DMS153 treated with DMSO at 0.1 percent for 48 hours (cell line): ENCODE measurements around the gene CENPF.
"Not testable (repeated sequence)": the region's sequence is repeated elsewhere in the genome, so short reads cannot be mapped to it uniquely, and the experiment has no call there.

Experiments used
- DNase-seq: peaks from one replicate; lab custom pipeline; 2025; ENCODE audit not compliant: unreplicated experiment; lab: John Stamatoyannopoulos, UW

The CENPF gene

GRCh38 chr1:214650664-214651063 is 47.7 kb downstream of the CENPF start:
- no peak for DNase-seq

- no peak for DNase-seq
These were observed 54.3 kb downstream of the CENPF start for GRCh38 chr1:214657299-214657698.

DNA sequence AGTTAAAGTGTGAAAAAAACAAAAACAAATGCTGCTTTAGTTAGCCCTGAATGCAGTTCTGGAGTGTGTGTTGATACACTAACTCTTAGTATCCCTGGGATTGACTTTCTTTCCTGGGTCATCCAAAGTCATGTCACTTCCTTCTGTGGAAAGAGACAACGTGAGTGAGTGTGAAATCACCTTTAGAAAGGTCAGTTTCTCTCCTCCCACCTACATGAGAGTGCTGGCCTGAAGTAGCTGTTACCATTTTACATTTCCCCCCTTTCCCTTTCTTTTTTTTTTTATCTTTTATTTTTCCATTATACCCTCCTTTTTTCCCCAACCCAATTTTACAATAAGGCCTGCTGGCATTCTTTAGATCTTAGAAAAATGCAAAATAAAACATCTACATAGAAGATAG is 55.2 kb downstream of the CENPF start:
- DNase-seq: no peak

DNA sequence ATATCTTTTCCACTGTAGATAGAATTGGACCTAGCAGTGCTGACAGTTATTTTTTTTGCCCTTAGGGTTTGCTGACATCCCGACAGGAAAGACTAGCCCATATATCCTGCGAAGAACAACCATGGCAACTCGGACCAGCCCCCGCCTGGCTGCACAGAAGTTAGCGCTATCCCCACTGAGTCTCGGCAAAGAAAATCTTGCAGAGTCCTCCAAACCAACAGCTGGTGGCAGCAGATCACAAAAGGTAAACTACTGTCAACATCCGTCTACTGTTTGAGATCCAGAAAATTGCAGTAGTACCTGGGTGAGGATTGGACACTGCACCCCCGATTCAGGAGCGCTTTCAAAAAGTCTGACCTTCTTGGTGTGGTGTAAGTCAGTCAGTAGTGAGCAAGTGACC is 55.8 kb downstream of the CENPF start:
- DNase-seq: no peak

GRCh38 chr1:214660190-214660589 is 57.2 kb downstream of the CENPF start:
- no peak for DNase-seq

GRCh38 chr1:214660900-214661299 is 57.9 kb downstream of the CENPF start:
- no peak for DNase-seq

DNA sequence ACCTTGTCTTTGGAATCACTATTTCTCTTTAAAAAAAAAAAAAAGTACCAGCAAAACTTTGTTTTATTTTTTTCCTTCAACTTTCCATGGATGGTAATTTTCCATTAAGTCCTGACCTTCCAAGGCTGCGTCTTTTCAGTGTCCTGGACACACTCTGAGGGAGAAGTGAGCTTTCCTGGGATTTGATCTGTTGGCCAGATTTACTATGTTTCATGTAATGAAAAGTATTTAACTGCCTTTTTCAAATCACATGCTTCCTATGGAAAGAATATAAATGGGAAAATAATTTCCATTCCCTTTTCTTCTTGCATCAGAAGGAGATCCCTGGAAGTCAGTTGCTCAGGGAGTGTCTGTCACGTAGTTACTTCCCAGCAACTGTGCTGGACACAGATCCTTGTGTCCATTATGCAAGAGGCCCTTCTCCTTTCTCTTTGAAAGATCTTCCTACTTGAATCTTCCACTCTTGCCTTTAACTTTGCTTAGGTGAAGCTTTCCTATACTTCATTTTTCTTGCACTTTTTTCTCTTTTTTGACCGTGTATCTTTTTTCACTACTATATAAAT is 59.3 kb downstream of the CENPF start:
- DNase-seq: no peak

- DNase-seq: no peak
These were observed 61.8 kb downstream of the CENPF start for GRCh38 chr1:214664651-214665433.

DNA sequence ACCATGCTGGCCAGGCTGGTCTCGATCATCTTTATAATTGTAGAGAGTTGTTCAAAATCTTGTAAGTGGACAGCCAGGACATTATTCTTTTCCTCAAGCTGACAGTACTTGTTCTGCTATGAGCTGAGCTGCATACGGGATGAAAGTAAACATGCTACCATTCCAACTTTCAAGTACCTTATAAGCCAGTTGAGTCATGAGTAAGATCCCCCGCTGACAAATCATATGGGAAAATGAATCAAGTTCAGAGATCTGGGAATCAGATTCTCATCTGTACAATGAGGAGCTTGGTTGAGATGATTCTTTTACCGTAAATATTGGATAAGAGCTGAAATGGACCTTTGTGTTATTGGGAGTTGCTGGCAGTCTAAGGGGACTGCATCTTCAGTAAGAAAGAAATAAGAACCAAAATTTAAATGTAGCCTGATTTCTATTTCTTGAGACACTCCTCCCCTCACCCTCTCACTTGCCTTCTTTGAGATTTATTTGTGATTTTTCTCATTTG is 62.7 kb downstream of the CENPF start:
- DNase-seq: no peak

GRCh38 chr1:214666674-214667073 is 63.7 kb downstream of the CENPF start:
- no peak for DNase-seq

DNA sequence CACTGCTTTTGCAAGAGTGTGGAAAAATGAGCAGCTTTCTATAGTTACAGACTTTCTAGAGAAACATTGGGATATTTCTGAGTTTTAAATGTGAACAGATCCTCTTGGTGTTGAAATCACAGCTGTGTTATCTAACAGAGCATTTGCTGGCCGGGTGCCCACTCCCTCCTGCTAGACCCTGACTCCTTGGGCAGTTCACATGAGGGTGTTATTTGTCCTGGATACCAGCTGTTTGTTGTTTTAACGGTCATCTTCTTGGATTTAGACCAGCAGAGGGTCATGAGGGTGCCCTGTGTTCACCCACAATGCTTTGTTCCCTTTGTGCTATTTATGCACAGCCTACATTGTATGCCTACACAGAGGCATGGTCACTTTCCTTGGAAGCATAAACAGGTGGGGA is 67.1 kb downstream of the CENPF start:
- DNase-seq: no peak

DNA sequence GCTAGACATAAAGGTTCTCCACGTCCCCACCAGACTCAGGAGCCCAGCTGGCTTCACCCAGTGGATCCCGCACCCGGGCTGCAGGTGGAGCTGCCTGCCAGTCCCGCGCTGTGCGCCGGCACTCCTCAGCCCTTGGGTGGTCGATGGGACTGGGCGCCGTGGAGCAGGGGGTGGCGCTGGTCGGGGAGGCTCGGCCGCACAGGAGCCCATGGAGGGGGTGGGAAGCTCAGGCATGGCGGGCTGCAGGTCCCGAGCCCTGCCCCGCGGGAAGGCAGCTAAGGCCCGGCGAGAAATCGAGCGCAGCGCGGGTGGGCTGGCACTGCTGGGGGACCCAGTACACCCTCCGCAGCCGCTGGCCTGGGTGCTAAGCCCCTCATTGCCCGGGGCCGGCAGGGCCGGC is 70.0 kb downstream of the CENPF start:
- not testable (repeated sequence) for DNase-seq

DNA sequence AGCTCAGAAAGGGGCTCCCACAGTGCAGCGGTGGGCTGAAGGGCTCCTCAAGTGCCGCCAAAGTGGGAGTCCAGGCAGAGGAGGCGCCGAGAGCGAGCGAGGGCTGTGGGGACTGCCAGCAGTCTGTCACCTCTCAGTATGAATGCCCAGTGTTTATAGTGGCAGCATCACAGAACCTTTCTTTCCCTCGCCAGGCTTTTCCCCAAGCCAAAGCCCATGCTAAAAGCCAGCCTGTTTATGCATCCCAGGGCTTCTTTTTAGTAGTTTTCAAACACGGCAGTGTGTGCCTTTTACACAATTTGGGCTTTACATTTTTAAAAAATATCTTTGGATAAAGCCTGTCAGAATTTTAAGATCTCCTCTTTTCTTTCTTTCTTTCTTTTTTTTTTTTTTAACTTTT is 70.6 kb downstream of the CENPF start:
- no peak for DNase-seq

GRCh38 chr1:214675524-214675923 is 72.5 kb downstream of the CENPF start:
- DNase-seq: not testable (repeated sequence)

GRCh38 chr1:214676747-214677146 is 73.8 kb downstream of the CENPF start:
- DNase-seq: no peak

DNA sequence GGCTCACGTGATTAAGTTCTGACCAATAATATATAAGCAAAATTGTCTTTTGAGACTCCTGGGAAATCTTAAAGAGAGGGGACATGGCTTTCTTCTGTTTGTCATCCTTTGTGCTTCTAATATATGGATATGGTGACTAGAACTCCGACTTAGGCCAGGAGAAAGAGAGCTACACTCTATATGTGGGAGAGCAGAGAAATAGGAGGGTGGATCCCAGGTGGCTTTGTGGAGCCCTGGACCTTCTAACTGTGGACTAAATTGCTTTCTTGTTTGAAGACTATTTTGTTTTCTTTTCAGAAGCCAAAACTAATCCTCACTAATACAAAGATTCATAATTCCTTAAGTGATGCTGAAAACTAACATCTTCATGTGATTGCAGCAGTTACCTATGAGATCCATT is 75.0 kb downstream of the CENPF start:
- no peak for DNase-seq

DNA sequence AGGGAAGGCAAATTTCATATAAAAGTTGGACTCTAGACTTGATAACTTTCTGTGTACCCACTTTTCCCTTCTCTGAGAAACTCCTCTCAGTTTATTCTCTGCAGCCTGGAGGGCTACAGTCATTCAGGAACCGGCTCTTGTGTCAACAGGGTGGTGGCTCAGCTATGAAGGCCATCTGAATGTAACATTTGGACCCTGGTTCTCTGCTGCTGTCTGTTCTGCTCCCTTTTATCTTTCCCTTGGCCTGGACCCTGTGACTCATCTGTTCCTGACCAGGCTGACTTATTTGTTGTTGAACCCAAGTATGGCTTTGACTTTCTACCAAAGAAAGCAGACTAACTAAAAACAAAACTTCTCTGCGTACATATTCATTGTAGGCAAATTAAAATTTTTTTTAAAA is 75.4 kb downstream of the CENPF start:
- DNase-seq: no peak

DNA sequence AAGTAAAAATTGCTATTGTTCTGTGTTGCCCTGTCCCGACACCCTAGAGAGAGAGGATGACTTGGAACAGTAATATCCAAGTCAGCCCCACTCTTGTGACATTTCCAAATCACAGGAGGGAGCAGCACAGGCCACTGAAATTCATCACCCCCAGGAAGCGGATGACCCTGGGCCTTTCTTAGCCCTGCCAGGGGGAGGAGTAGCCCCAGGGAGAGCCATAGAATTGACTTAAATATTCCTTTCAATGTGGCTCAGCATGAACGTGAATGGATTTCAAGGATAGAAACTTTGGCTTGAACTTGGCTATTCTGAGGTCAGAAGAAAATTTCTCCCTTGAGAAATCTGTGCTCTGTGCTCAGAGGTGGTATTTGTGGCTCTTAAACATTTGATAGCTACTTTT is 80.6 kb downstream of the CENPF start:
- DNase-seq: no peak

- DNase-seq: no peak
These were observed 82.9 kb downstream of the CENPF start for GRCh38 chr1:214685906-214686305.

- no peak for DNase-seq
These were observed 83.5 kb downstream of the CENPF start for GRCh38 chr1:214686497-214686896.

DNA sequence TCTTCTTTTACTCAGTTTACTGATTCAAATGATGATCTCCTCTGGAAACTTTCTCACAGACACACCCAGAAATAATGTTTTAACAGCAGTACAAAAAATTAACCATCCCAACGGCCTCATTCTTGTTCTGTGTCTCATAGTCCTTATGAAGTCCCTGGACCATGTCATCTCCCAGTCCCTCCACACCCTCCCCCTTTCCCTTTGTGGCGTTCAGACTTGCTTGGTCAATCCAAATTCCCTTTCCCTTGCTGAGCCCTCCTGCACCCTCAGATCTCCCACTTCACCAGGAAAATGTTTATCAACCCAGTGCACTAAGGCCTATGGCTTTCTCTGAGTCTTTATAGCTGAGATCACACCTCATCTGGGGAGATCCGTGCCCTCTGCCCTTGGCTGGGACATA is 85.9 kb downstream of the CENPF start:
- no peak for DNase-seq

GRCh38 chr1:214694769-214695168 is 91.8 kb downstream of the CENPF start:
- no peak for DNase-seq

- DNase-seq: no peak
These were observed 95.6 kb downstream of the CENPF start for GRCh38 chr1:214698559-214698958.
